Measurements from ENCODE around the gene MDM1. TPM values are rescaled to one million over a fixed set of nuclear protein-coding genes. Genes with fewer than 3 reads are reported as not detected.

The MDM1 gene
- total RNA-seq, 3 donors from 2014 or later: 7.1 to 70.9 (median 11.5) TPM

- TF ChIP-seq CTCF (IDR thresholded peaks at IDR 0.05): no peak
- H3K9me3 ChIP-seq: no peaks in the 10 kb centered on the region
- DNase-seq (no peak), ATAC-seq (no peak)
- H3K4me3 ChIP-seq: no peak overlapping the region
- intact Hi-C loops (cut with DNase I, micrococcal nuclease): no loop called here
- peaks cover 7% of the 10 kb centered on the region for H3K4me1 ChIP-seq (ENCODE audit: low read depth)
- no peaks in the 10 kb centered on the region for H3K36me3 ChIP-seq (ENCODE audit: low read depth)
Measured at GRCh38 chr12:68361953-68362352, 29.8 kb upstream of the MDM1 start.

GRCh38 chr12:68359674-68360073, 27.5 kb upstream of the MDM1 start:
- Histone ChIP-seq H3K4me3 (no peak overlapping the region), H3K36me3 (ENCODE audit: low read depth) (no peaks in the 10 kb centered on the region), H3K9me3 (no peaks in the 10 kb centered on the region), H3K4me1 (ENCODE audit: low read depth) (no peaks in the 10 kb centered on the region)
- DNase-seq (no peak), ATAC-seq (no peak)
- intact Hi-C loops (cut with DNase I, micrococcal nuclease): loop anchor here in 1 of 2 donors (10.0 kb wide), 1 partner anchor 325 kb away; the partner anchor contains the start of gene NUP107
- TF ChIP-seq CTCF (IDR thresholded peaks at IDR 0.05): no peak

GRCh38 chr12:68358532-68359485, 26.6 kb upstream of the MDM1 start:
- peak; percentile 91 for ATAC-seq
- intact Hi-C loops (cut with DNase I, micrococcal nuclease): loop anchor here in 1 of 2 donors (10.0 kb wide), 1 partner anchor 326 kb away; the partner anchor contains the start of gene NUP107
- H3K4me3 ChIP-seq: no peak overlapping the region
- H3K9me3 ChIP-seq: no peaks in the 10 kb centered on the region
- DNase-seq: peak in 1 of 3 donors; percentile 92
- peak; percentile 28 for TF ChIP-seq CTCF (IDR thresholded peaks at IDR 0.05)
- H3K4me1 ChIP-seq (ENCODE audit: low read depth): no peaks in the 10 kb centered on the region
- H3K36me3 ChIP-seq (ENCODE audit: low read depth): no peaks in the 10 kb centered on the region

- no peak for DNase-seq
- no peak for TF ChIP-seq CTCF (IDR thresholded peaks at IDR 0.05)
- H3K4me1 ChIP-seq (ENCODE audit: low read depth): no peaks in the 10 kb centered on the region
- H3K9me3 ChIP-seq: no peaks in the 10 kb centered on the region
- no peak overlapping the region for H3K4me3 ChIP-seq
- intact Hi-C loops (cut with DNase I, micrococcal nuclease): loop anchor here in 1 of 2 donors (10.0 kb wide), 1 partner anchor 328 kb away; the partner anchor contains the start of gene NUP107
- ATAC-seq: no peak
- H3K36me3 ChIP-seq (ENCODE audit: low read depth): no peaks in the 10 kb centered on the region
Measured at GRCh38 chr12:68356986-68357385, 24.8 kb upstream of the MDM1 start.

- intact Hi-C loops (cut with DNase I, micrococcal nuclease): loop anchor here in 1 of 2 donors (10.0 kb wide), 1 partner anchor 329 kb away; the partner anchor contains the start of gene NUP107
- TF ChIP-seq CTCF (IDR thresholded peaks at IDR 0.05): no peak
- Histone ChIP-seq H3K9me3 (no peaks in the 10 kb centered on the region), H3K36me3 (ENCODE audit: low read depth) (no peaks in the 10 kb centered on the region), H3K4me1 (ENCODE audit: low read depth) (no peaks in the 10 kb centered on the region), H3K4me3 (no peak overlapping the region)
- ATAC-seq: no peak
- no peak for DNase-seq
Measured at GRCh38 chr12:68356060-68356695, 24.0 kb upstream of the MDM1 start.

Measured in mucosa of descending colon (tissue), 3 donors.